GM18907 (cell line): ENCODE results near the gene RSU1.
A peak's percentile ranks its signal among the peaks of the same experiment; 100 is the strongest.

Experiments used
- ATAC-seq: cut with Tn5 transposase; IDR thresholded peaks from one replicate; pipeline ENCODE4 v1.9.1; 2021; ENCODE audit warnings: mild to moderate bottlenecking, moderate library complexity; ENCODE audit not compliant: unreplicated experiment

RSU1 gene

GRCh38 chr10:16685551-16685950, 131.7 kb downstream of the RSU1 start:
- no peak for ATAC-seq

GRCh38 chr10:16681521-16681920, 135.7 kb downstream of the RSU1 start:
- ATAC-seq = no peak

DNA sequence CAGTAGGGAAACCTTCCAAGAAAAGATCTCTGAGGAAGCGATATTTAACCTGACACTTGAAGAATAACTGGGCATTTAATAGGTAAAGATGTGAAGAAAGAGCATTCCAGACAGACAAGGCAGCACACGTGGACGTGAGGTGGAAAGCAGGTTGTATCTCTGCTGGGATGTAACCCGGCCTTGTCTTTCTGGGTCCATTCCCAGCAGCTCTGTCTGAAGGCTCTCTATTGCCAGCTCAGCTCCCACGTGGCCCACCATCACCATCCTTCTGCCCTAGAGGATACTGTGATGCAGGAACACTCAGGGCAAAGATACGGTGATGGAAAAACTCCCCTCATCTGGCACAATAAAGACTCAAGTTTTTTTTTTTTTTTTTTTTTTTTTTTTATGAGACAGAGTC, 137.7 kb downstream of the RSU1 start:
- no peak for ATAC-seq

GRCh38 chr10:16675334-16675733, 141.9 kb downstream of the RSU1 start:
- ATAC-seq = no peak

GRCh38 chr10:16674147-16674703, 143.0 kb downstream of the RSU1 start:
- no peak for ATAC-seq

DNA sequence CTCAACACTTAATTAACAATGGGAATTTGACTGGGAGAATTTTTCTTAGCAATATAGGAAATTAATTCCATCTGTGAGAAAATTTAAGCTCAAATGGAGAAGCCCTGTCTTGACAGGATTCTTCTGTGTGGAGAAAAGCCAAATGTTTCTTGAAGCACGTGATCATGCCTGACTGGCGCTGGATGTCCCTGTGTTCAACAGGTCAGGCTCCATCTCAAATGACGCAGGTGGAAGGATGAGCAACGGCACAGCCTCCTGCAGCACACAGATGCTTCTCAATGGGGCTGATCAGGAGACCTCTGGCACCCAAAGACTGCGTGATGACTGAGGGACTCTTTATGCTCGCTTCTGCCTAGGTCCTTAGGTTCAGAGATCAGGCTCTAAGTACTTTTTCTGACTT, 143.8 kb downstream of the RSU1 start:
- no peak for ATAC-seq

DNA sequence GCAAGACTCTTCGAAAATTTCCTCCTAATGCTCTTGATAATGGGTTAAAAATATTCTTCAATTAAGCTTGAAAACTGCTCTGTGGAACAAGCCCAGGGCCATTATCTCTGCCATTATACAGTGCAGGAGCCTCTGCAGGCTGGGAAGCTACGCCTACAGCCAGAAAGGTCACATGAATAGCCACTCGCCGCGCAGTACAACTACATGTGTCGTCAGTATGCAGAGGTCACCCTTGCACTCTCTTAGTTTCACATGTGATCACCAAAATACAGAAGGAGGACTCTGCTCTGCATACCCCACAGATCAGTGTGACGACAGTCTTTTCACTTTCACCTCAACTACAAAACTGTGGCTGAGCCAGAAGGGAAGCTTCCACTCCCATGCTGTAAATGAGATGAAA, 153.8 kb downstream of the RSU1 start:
- no peak for ATAC-seq

GRCh38 chr10:16662923-16663322, 154.3 kb downstream of the RSU1 start:
- ATAC-seq = no peak

- ATAC-seq = no peak
These were observed 160.3 kb downstream of the RSU1 start for GRCh38 chr10:16656895-16657294.

DNA sequence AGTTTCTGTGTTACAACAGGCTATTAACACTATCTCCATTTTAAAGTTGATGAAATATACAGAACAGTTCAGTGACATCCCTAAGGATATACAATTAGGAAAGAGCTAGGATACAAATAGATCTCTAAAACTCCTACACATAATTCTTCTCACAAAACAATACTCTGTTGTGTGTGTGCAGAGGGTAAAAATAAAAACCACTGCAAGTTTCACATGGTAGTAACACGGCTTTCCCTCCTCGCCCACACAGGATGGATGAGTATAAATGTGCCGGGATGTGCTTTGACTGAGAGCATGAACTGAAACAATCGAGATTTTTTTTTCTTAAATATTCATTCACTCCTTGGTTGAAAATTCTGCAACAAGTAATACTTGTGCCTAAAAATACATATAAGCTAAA, 164.0 kb downstream of the RSU1 start:
- peak; percentile 58 for ATAC-seq

DNA sequence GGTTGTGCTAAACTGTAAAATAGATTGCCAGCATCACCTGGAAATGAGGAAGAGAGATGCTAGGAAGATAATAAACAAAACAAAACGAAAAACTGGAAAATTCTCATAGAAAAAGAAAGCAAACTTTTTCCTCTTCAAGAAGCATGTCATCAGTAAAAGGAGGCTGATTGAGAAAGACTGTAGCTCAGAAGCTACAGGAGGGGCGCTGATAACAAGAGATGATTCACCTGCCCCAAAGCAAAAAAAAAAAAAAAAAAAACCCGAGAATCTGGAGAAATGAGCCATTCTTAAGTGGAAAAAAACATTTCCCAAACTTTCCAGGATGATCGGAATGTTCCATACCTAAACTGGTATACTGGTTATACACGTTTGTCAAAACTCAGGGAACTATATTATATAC, 165.1 kb downstream of the RSU1 start:
- ATAC-seq = no peak

DNA sequence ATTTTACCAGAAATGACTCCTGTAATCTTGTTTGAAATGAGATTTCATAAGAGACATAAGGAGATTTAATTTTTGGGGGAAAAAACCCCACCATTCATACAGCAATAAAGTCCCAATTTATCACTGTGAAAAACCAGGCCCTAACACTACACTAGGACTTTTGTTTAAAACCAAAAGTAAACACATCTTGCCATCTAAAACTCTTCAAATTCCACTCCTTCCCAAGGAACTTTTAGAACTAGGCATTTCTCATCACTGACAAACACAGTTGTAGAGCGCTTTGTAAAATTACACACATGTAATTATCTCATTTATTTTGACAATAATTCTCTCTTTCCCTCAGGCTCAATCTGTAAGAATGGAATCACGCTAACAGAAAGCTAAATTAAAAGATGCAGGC, 167.5 kb downstream of the RSU1 start:
- ATAC-seq = no peak

- no peak for ATAC-seq
These were observed 168.9 kb downstream of the RSU1 start for GRCh38 chr10:16648366-16648765.

DNA sequence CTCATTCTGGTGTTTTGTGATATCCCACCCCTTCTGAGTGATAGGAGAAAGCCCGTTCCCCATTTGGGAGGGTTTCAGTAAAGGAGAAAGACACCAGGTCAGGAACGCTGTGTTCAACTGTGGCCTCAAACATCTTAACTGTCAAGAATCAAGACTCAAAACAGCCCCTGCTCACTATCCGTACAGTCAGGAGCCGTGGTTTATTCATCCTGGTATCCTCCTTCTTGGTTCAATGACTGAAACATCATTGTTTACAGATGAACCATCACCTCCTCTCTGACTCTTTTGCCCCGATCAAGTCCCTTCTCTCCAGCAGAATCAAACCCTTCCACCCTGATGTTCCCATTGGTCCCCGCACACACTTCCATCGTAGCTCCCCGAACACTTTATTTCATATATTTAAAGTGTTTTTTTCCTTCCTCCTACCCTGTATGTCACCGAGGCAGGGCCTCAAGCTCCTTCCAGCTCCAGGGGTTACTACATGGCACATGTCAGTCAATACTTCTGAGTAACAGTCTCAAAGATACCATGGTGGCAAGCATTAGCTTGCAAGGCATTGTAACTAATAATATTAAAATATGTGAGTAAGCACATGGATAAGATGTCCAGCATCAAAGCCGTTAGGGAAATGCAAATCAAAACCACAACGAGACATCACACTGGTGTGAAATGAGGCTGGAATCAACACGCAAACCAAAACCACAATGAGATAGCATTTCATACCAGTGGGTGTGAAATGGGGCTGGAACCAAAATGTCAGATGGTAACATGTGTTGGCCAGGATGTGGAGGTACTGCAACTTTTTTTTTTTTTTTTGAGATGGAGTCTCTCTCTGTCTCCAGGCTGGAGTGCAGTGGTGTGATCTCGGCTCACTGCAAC, 170.8 kb downstream of the RSU1 start:
- ATAC-seq = no peak

DNA sequence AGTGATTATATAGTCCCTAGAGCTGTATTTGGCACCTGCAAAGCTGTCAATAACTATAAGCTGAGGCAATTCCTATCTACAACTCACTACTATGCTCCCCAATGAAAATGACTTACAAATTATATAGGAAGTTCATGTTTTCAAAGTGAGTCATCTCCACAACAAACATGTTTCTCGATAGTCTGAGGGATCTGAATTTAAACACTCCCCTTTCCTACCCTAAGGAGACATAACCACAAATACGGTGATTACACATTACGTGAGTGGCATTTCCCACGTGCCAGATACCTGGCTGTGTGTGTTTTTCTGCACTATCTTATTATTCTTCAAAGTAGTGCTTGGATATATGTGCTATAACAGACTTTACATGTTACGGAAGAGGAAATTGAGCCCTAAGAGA, 173.1 kb downstream of the RSU1 start:
- ATAC-seq = no peak

DNA sequence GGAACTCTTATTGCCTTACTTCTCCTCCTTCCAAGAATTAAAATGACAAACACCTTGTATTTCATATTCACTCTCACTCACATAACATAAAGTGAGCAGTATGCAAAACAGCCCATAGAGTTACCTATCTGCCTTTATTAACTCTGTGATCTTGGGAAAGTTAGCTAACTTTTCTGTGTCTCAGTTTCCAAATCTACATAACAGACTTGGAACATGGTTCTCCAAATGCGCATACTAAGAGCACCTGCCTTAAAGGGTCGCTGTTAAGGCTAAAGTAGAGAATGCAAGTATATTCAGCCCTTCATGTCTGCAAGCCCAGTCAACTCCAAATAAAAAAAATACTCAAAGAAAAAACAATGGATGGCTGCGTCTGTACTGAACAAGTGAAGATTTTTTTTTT, 173.7 kb downstream of the RSU1 start:
- ATAC-seq = no peak

DNA sequence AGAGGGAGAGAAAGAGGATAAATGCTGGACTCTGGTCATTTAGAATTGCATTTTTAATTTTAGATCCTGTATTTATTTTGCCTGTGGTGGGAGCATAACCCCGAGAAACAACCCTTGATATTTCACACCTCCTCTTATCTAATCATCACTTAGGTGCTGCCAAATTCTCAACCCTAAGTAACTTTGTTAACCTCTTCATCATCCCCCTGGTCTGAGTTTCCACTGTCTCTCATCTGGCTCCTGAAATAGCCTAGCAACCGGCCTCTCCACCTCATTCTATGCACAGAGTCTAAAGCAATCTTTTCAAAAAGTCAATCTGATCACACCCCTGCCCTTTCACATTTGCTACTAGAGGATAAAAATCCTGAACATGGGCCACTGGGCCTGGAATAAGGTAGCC, 177.1 kb downstream of the RSU1 start:
- ATAC-seq = no peak

DNA sequence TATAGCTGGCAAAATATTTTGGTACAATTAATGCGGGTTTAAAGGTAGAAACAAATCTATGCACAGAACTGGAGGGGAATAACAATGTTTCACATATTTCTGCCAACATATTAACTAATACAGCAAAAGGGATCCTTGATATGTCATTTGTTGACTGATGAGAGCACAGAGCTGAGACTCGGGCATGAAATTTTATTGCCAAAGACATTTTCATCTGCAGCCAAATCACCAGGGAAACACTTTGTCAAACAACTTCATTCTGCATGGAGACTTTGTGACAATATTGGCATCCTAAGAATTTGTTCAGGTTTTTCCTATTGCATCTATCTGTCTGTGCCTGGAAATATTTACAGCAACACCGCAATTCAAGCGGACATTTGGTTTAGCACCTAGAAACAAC, 177.8 kb downstream of the RSU1 start:
- ATAC-seq = no peak

- ATAC-seq = no peak
These were observed 184.2 kb downstream of the RSU1 start for GRCh38 chr10:16632996-16633395.

GRCh38 chr10:16626697-16627096, 190.5 kb downstream of the RSU1 start:
- no peak for ATAC-seq

DNA sequence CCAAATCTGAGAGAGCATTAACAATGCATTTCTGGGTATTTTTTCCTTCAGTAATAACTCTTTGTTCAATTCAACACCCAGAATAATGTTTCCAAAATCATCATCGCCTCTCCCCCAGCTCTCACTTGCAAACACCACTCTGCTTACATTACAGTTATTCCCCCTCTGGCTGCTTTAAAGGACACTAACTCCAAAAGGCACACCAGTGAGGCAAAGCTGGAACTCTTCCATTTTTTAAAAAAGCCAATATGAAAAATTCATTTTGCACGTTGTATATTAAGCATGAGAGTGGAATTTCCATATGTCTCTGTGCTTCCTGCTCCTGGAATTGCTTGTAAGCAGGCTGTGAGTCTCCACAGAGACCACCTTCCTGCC, 204.3 kb downstream of the RSU1 start:
- no peak for ATAC-seq

- ATAC-seq = no peak
These were observed 204.9 kb downstream of the RSU1 start for GRCh38 chr10:16612115-16612980.
